Nucleus accumbens (tissue), 56 donors: ENCODE measurements around the gene LRRC27.
"Not testable (repeated sequence)": the region's sequence is repeated elsewhere in the genome, so short reads cannot be mapped to it uniquely, and the experiment has no call there.

Experiments used
- DNase-seq, 56 donors: peaks; one replicate each; lab custom pipeline; 2025; lab: John Stamatoyannopoulos, UW

LRRC27 gene

DNA sequence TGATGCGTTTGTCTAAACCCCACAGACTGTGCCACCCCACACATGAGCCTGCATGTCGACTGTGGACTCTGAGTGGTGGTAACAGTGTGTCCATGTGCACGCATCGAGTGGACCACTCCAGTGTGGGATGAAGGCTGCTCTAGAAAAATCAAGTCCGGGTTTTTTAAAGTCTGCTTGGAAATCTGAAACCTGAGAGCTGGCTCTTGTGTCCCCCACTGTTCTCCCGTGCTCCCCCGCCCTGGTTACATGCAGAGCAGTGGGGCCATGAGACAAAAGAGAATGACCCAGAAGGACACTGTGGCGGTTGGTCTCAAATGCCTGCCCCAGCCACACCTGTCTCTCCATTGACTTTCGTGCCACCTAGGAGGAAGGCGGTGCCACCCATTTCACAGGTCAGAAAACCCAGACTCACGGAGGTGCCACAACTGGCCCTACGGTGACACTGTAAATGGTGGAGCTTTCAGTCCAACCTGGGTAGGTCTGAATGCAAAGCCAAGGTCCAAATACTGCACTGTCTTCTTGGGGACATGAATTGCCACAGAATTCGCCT, 37.7 kb downstream of the LRRC27 start:
- no peak for DNase-seq

DNA sequence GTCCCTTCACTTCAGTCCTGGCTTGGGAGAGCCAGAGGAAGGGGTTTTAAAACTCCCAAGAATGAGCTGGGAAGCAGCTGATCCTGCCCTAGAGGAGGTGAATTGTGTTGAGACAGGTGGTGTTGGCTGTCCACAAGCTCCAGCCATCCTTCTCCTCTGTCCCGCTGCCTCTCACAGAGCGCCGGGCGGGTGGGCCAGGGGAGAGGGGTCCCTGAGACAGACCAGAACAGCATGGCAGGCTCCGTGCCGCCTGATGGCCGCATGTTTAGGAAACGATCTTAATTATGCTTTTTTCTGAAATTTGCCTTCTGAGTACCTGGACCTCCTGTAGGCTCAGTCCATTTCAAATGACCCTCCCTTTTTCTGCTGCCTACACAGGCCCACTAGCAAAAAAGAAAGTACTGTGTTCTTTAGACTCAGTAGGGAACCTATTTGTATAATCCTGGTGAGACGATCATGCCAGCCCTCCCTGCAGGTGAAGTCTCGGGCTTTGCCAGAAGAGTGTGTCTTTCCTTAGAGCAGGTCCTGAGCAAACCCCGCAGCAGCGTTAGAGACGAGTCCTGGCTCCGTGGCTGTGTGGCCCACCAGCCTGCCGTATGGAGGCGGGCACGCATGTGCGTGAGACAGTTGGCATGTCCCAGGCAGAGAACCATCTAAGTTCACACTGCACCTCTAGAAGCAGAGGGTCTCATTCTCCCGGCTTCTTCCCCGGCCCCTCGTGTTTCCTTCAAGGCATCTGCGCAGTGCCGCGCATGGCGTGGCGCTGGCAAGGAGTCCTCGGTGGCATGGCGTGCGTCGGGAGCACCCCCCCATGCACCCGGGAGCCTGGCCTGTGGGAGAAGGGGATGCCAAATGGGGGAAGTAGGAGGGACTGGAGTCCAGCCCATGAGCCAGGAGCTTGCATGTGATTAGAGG, 38.7 kb downstream of the LRRC27 start:
- no peak for DNase-seq

DNA sequence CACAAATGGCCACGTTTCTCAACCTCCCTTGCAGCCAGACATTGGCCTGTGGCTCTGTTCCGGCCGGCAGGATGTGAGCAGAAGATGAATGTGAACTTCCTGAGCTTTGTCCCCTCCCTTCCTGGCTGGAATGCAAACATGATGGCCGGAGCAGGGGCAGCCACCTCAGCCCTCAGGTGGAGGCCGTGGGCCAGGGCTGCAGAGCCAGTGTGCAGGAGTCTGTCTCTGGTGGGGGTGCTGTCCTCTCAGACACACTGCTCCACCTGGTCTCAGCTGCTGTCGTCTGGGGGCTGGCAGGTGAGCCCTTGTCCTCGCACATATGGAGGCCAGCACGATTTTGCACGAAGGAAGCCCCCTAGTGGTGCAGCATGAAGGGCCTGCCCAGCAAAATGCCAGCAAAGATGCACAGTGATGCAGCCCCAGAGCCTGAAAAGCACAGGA, 39.7 kb downstream of the LRRC27 start:
- DNase-seq: no peak

DNA sequence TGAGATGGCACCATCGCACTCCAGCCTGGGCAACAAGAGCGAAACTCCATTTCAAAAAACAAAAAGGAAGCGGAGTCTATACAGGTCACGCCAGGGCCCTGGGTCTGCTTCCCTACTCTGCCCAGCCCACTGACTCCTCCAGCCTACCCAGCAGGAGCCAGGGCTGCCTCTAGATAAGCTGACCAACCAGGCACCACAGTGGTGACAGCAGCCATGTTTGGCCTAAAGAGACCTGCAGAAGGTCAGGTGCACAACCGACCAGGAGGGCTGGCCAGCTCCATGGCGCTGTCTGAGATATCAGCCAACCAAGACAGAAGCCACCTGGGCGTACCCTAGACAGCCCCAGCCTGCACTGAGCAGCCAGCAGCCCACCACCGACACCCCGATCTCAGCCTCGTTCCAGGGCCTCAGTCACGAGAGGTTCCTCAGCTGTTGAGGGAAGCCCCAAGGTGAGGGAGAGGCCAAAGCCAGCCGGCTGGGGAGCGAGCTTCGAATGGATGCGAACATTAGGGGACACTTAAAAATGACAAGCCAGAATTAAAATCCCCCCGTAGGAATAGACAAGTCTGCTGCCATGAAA, 40.6 kb downstream of the LRRC27 start:
- no peak for DNase-seq

DNA sequence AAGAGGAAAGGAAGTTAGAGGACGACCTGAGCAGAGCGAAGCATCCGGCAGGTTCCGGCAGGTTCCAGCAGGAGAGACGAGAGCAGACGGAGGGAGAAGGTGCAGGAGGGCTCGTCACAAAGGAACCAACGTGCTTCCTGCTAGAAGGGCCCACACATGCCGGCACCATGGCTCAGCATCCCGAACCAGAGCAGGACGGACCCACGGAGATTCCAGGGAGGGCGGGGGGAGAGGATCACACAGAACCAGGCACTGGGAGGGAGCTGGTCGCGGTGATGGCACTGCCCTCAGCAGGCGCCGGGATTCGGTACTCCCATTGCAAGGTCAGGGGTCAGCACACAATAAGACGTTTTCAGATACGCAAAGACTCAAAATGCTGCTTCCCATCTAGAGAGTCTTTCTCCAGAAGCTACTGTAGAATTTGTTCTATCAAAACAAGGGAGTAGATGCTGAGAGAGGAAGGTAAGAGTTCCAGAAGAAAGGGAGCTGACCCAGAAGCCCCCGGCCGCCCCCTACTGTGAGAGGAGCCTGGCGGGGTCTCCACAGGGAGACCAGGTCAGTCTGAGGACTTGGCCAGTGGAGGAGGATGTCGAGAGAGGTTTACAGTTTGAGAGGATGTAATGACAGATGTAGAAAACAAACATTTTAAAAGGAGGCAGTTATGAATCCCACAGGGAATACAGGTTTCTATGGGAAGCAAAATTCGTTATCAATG, 41.4 kb downstream of the LRRC27 start:
- DNase-seq: no peak

DNA sequence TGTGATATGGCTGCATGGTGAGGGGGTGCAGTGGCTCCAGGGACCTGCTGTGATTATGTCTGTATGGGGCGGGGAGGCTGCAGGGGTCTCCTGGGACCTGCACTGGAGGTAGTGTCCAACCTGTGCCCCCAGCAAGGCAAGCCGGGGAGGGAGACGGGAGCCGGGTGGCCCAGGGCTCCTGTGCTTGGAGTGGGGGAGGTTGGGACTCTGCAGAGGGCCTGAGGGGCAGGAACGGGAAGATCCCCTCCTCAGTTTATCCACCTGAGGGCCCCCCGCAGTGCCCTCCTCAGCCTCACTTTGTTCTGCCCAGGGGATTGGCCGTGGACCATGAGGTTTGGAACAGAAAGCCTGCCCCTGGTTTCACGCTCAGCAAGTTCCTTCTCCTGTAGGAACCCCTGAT, 42.2 kb downstream of the LRRC27 start:
- DNase-seq: no peak

DNA sequence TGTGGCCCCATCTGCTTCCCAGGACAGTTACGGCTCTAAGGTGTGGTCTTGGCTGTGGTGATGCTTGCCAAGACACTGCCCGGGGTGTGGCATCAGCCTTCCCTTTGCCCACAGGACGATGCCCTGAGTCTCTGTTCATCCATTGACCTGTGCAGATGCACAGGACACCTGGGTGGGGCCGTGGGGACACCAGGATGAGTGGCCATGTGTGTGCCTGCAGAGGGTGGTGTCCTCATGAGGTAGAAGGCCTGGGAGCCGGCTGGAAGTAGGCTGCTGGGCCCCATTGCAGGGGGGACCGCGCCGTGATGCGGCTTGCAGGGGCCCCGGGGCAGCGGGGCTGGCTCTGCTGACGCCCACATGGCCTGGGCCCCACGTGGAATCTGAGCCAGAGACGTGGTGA, 42.6 kb downstream of the LRRC27 start:
- DNase-seq: no peak

DNA sequence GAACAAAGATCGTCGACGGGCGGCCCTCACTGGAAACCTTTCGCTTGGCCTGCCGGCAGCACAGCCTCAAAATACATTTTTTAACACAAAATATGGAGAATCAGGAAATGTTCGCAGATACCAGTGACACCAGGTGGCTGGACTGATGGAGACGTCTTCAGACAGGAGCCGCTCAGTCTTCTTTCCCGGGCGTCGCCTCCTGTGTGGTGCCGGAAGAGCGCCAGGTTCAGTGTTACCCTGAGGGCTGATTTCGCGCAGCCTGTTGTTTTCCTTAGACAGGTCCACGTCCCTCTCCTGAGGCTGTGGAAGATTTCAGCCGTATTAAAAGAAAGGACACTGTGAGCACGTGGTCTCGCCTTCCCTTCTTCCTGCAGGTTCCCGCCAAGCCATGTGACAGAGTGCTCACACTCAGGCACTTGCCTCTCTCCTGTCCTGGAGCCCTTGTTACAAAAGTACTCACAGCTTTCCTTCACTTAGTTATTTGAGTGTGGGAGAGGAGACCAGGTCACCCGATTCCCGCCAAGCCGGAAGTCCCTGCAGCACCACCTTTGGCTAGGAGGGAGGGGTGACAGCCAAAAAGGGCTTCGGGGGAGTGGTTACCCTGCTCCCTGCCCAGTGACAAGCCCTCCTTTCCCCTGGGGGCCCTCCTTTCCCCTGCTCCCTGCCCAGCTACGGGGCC, 43.3 kb downstream of the LRRC27 start:
- DNase-seq: no peak

DNA sequence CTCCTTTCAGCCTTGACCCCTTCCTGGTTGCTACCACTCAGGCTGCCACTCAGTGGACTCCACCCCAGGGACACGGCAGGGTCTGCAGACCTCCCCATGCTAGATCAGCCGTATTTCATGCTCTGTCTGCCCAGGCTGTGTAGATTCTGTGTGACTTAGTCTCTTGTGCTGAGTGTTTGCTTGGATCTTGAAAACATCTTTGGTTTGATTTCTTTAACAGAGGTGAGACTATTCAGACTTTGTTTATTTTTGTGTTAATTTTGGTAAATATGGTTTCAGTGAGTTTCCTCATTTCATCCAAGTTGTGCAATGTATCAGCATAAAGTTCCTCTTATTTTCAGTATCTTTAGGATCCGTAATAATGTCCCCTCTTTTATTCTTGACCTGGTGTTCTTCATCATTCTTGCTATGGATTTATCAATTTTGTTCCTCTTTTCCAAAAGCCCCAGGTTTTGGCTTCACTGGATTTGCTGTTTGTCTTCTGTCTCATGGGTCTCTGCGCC, 43.9 kb downstream of the LRRC27 start:
- no peak for DNase-seq

DNA sequence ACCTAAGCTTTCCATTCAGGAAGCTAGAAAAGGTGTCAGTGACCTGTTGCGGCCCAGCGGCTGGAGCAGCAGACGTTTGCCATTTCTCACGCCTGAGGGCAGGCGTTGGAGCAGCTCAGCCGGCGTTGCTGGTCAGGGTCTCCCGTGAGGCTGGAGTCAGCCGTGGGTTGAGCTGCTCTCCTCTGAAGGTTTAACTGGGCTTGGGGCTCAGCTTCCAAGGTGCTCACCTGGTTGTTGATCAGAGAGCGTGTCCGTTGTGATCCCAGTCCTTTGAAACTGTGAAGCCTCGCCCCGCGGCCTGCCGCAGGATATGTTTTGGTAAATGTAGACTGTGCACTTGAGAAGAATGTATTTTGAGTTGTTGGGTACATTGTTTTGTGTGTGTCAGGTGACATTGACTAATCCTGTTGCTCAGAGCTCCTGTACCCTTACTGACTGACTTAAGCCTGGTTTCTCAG, 44.4 kb downstream of the LRRC27 start:
- no peak for DNase-seq

DNA sequence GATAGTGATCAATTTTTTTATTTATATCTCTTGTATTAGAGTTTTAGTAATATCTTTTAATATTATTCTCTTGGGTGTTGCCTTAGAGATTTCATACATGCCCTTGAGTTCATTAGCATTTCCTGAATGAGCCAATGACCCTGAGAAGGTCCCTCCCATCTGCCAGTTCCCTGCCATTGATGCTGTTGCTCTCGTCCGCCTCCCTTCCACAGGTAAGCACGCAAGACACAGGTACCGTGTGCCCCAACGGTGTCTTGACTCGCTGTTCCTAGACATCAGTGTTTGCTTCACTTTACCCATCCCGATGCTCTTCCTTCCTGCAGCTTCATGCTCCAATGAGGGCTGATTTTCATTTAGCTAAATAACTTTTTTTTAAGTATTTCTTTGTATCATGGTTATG, 45.3 kb downstream of the LRRC27 start:
- no peak for DNase-seq

DNA sequence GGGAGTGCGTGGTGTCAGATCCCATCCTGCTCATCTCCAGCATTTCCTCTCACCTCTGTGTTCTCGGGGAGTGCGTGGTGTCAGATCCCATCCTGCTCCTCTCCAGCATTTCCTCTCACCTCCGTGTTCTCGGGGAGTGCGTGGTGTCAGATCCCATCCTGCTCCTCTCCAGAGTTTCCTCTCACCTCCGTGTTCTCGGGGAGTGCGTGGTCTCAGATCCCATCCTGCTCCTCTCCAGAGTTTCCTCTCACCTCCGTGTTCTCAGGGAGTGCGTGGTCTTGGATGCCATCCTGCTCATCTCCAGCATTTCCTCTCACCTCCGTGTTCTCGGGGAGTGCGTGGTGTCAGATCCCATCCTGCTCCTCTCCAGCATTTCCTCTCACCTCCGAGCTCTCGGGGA, 47.0 kb downstream of the LRRC27 start:
- DNase-seq: not testable (repeated sequence)

DNA sequence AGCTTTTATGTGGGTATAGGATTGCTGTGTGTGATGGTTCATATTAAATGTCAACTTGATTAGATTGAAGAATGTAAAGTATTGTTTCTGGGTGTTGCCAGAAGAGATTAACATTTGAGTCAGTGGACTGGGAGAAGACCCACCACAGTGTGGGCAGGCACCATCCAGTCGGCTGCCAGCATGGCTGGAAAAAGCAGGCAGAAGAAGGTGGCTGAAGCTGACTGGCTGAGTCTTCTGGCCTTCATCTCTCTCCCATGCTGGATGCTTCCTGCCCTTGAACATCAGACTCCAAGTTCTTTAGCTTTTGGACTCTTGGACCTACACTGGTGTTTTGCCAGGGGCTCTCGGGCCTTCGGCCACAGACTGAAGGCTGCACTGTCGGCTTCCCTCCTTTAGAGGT, 49.0 kb downstream of the LRRC27 start:
- not testable (repeated sequence) for DNase-seq

DNA sequence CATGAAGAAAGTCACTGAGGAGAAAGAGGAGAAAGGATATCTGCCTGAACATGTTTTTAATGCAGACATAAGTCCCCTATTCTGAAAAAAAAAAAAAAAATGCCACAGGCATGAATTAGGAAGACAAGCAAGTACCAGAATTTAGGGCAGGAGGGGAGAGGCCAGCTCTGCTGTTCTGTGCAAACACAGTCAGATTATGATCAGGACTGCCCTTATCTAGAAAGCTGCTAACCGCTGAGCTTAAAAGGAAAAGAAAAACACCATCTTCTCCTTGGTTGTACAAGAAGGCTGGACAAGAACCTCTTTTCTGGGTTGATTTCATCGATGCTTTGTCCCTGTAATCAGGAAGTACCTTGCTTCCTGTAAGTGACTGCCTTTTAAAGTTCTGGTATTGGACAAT, 49.7 kb downstream of the LRRC27 start:
- DNase-seq: no peak

DNA sequence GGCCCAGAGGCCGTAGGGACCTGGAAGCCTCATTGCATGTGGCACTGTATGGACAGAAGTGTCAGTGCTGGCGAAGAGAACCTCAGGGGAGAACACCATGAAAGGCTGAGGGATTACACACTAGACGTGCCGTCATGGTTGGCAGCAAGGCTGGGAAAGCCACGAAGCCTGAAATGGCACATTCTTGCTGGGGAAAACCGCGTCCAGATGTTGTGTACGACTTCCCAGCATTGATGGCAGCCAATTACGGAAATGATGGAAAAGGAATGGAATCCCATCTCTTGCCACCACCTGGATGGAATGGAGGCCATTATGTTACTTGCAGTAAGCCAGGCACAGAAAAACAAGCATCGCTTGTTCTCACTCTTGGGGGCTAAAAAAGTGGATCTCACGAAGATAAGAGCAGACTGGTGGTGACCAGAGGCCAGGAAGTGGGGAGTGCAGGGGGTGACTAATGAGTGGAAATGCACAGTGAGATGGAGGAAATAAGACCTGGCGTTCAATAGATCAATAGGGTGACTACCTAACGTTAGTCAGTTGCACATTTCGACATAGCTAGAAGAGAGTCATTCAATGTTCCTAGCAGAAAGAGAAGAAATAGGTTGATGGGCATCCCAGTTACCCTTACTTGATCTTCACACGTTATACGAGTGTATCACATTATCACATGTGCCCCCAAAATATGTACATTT, 50.4 kb downstream of the LRRC27 start:
- DNase-seq: no peak

DNA sequence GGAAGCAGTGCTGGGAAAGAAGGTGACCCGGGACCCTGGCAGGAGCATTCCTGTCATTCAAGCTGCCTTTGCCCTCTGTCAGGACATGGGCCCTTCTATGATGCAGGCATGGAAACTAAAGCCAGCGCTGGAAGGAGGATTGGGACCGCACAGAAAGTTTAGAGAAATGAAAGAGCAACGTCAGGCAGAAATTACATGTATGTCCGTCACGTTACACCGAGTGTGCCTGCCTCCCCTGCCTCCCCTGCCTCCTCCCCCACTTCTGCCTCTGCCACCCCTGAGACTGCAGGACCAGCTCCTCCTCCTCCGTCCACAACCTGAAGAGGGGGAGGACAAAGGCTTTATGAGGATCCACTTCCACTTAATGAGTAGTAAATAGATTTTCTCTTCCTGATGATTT, 51.1 kb downstream of the LRRC27 start:
- DNase-seq: no peak

DNA sequence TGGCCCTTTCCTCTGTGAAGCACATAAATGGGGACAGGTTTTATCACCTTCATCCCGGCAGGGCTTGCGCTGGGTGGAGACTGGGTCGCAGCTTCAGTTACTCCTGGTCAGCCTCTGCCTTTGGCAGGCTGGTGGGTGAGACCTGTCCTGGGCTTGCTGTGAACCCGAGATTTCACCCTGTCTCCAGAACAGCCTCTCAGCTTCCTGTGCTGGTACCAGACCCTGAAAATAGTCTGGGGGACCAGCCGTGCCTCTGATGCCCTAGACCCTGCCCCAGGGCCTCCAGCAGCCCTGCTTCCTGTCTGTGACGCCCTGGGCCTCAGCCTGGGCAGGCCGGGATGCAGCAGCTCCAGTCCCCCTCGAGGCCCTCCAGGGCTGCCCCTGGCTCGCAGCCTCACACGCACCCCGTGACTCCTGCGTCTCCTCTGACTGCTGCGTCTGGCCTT, 51.8 kb downstream of the LRRC27 start:
- no peak for DNase-seq

DNA sequence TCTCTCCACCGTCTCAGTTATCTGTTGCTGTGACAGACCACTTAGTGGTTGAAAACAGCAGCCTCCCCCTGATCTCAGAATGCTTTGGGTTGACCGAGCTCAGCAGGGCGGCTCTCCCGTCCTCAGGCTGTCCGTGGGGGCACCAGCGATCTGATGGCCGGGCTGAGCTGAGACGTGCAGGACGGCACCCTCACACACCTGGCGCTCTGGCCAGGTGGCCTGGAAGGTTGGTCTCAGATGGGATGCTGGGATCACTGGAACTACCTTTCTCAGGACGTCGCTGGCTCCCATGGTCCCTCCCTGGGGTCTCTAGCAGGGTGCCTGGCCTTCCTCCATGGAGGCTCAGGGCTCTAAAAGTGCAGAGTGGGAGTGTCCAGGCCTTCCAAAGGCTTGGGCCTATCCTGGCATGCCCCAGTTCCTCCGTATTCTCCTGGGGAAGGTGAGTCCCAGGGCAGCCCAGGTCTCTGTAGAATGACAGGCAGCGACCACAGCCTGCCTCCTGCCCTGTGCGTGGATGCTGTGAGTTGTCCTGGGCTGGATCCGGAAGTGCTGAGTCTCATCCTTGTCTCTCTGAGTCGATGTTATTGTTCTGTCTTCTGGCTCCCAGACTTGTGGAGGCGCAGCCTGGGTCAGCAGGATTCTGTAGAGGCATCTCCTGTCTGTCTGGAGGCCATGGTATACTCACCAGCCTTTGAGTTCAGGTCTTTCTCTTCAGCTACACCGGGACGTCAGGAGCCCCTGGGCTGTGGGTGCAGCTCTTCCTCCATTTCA, 52.8 kb downstream of the LRRC27 start:
- DNase-seq: no peak

DNA sequence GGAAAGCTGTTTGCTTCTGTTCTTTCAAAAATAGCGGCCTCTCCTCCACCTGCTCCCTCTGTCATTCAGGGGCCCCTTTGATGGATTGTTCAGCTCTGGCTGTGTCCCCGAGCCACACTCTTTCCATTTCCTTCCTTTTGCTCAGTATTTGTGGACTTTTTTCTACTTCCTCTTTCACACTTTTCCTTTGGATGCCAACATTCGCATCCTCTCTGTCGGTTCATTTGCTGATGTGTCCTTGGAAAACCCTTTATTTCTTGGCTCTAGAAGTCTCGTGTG, 53.3 kb downstream of the LRRC27 start:
- no peak for DNase-seq
